Measurements from ENCODE around the gene GLA. TPM values are rescaled to one million over a fixed set of nuclear protein-coding genes. Genes with fewer than 3 reads are reported as not detected.

The GLA gene
- total RNA-seq, 1 donor from 2014 or later: 39.6 TPM

DNA sequence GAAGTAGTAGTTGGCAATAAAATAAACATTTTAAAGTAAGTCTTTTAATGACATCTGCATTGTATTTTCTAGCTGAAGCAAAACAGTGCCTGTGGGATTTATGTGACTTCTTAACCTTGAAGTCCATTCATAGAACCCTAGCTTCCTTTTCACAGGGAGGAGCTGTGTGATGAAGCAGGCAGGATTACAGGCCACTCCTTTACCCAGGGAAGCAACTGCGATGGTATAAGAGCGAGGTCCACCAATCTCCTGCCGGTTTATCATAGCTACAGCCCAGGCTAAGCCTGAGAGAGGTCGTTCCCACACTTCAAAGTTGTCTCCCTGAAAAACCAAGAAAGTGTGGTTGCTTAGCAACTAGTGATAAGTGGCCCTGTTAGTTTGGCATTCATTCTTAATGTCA lies 9.9 kb downstream of the GLA start:
- DNase-seq (ENCODE audit: low read depth): no peak
- TF ChIP-seq, protein P1, sequence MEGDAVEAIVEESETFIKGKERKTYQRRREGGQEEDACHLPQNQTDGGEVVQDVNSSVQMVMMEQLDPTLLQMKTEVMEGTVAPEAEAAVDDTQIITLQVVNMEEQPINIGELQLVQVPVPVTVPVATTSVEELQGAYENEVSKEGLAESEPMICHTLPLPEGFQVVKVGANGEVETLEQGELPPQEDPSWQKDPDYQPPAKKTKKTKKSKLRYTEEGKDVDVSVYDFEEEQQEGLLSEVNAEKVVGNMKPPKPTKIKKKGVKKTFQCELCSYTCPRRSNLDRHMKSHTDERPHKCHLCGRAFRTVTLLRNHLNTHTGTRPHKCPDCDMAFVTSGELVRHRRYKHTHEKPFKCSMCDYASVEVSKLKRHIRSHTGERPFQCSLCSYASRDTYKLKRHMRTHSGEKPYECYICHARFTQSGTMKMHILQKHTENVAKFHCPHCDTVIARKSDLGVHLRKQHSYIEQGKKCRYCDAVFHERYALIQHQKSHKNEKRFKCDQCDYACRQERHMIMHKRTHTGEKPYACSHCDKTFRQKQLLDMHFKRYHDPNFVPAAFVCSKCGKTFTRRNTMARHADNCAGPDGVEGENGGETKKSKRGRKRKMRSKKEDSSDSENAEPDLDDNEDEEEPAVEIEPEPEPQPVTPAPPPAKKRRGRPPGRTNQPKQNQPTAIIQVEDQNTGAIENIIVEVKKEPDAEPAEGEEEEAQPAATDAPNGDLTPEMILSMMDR (IDR thresholded peaks at IDR 0.05; ENCODE audit: insufficient read depth, low read length, poor library complexity, severe bottlenecking): no peak
- Histone ChIP-seq H3K4me3 (ENCODE audit: low read depth, low read length) (no peak overlapping the region), H3K36me3 (ENCODE audit: control insufficient read depth, insufficient read depth, low read length) (no peaks in the 10 kb centered on the region), H3K27me3 (ENCODE audit: control insufficient read depth, insufficient read depth, low read length) (no peaks in the 10 kb centered on the region)

DNA sequence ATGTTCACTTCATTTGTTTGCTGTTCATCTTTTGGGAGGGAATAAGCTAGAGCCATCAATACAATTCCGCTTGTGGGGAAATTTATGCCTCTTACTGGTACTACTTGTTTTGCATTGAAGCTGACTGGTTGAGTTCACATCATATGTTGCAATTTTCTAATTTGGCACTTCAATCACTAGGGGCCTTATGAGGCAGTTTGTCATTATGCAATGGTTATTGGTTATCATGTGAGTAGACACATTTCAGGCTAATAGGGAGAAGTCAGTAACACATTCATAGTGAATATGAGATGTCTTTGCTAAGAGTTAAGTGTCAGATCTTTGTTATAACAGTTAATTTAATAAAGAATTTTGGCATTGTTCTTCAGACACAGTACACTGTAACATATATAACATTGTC lies 11.9 kb downstream of the GLA start:
- Histone ChIP-seq H3K27me3 (ENCODE audit: control insufficient read depth, insufficient read depth, low read length) (no peaks in the 10 kb centered on the region), H3K36me3 (ENCODE audit: control insufficient read depth, insufficient read depth, low read length) (no peaks in the 10 kb centered on the region), H3K4me3 (ENCODE audit: low read depth, low read length) (no peak overlapping the region)
- no peak for DNase-seq (ENCODE audit: low read depth)
- TF ChIP-seq, protein P1 (IDR thresholded peaks at IDR 0.05; ENCODE audit: insufficient read depth, low read length, poor library complexity, severe bottlenecking): no peak

DNA sequence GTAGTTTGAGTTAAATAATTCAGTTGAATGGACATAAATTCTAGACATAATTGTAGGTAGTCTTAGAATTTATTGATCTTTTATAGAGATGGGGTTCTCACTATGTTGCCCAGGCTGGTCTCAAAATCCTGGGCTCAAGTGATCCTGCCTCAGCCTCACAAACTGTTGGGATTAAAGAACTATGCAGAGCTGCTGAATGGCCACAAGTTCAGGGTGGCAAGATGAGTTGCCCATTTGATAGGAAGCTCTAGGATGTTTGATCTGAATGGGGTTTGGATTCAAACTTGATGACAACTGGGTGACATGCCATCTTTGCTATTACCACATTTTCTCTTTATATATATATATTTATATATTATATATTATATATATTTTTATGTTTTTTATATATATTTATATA lies 13.4 kb downstream of the GLA start:
- H3K36me3 ChIP-seq (ENCODE audit: control insufficient read depth, insufficient read depth, low read length): no peaks in the 10 kb centered on the region
- DNase-seq (ENCODE audit: low read depth): no peak
- TF ChIP-seq, protein P1 (IDR thresholded peaks at IDR 0.05; ENCODE audit: insufficient read depth, low read length, poor library complexity, severe bottlenecking): no peak
- no peak overlapping the region for H3K4me3 ChIP-seq (ENCODE audit: low read depth, low read length)
- no peaks in the 10 kb centered on the region for H3K27me3 ChIP-seq (ENCODE audit: control insufficient read depth, insufficient read depth, low read length)

DNA sequence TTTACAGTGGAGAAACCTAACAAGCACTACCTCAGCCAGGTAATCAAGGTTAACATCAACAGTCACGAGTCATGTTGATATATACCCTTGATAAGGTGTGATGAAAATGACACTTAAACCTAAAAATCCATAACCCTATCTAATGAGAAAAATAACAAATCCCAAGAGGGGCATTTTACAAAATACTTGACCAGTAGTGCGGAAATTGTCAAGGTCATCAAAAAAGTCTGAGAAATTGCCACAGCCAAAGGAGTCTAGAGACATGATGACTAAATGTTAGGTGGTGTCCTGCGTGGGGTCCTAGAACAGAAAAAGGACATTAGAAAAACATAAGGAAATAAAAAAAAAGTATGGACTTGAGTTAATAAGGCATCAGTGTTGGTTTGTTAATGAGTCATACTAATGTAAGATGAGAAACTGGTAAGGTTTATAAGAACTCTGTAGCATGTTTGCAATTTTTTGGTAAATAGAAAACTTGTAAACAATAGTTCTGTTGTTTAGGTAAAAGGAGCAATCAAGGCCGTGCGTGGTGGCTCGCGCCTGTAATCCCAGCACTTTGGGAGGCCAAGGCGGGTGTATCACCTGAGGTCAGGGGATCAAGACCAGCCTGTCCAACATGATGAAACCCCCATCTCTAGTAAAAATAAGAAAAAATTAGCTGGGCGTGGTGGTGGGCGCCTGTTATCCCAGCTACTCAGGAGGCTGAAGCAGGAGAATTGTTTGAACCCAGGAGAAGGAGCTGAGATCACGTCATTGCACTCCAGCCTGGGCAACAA lies 14.0 kb downstream of the GLA start:
- no peaks in the 10 kb centered on the region for H3K27me3 ChIP-seq (ENCODE audit: control insufficient read depth, insufficient read depth, low read length)
- no peak overlapping the region for H3K4me3 ChIP-seq (ENCODE audit: low read depth, low read length)
- no peak for DNase-seq (ENCODE audit: low read depth)
- no peaks in the 10 kb centered on the region for H3K36me3 ChIP-seq (ENCODE audit: control insufficient read depth, insufficient read depth, low read length)
- TF ChIP-seq, protein P1 (IDR thresholded peaks at IDR 0.05; ENCODE audit: insufficient read depth, low read length, poor library complexity, severe bottlenecking): no peak

DNA sequence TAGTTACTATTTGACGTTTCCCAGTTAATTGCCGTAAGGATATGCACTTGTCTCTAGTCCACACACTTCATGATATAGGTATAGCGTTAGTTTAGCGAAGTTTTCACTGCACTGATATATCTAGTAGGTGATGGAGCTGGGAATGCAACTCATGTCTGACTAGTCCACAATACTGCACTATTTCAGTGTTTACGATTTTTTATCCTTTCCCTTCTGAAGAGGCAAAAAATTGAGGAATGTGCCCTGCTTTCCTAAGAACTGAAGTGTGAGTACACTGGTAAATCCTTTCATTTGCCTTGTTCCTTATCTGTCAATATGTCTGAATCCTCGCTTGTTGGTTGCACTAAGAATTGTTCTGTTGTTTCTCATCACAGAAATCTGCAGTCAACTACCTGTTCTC lies 15.9 kb downstream of the GLA start:
- no peak for DNase-seq (ENCODE audit: low read depth)
- H3K27me3 ChIP-seq (ENCODE audit: control insufficient read depth, insufficient read depth, low read length): no peaks in the 10 kb centered on the region
- H3K4me3 ChIP-seq (ENCODE audit: low read depth, low read length): peak overlapping the region; percentile 66
- no peaks in the 10 kb centered on the region for H3K36me3 ChIP-seq (ENCODE audit: control insufficient read depth, insufficient read depth, low read length)
- TF ChIP-seq, protein P1 (IDR thresholded peaks at IDR 0.05; ENCODE audit: insufficient read depth, low read length, poor library complexity, severe bottlenecking): no peak
